HG03469 (cell line): ENCODE data around the gene NT5M.

Source experiments
- ATAC-seq: cut with Tn5 transposase; IDR thresholded peaks from one replicate; pipeline ENCODE4 v1.9.1; 2021; ENCODE audit warnings: mild to moderate bottlenecking, moderate library complexity, moderate number of reproducible peaks; ENCODE audit not compliant: unreplicated experiment

NT5M gene

DNA sequence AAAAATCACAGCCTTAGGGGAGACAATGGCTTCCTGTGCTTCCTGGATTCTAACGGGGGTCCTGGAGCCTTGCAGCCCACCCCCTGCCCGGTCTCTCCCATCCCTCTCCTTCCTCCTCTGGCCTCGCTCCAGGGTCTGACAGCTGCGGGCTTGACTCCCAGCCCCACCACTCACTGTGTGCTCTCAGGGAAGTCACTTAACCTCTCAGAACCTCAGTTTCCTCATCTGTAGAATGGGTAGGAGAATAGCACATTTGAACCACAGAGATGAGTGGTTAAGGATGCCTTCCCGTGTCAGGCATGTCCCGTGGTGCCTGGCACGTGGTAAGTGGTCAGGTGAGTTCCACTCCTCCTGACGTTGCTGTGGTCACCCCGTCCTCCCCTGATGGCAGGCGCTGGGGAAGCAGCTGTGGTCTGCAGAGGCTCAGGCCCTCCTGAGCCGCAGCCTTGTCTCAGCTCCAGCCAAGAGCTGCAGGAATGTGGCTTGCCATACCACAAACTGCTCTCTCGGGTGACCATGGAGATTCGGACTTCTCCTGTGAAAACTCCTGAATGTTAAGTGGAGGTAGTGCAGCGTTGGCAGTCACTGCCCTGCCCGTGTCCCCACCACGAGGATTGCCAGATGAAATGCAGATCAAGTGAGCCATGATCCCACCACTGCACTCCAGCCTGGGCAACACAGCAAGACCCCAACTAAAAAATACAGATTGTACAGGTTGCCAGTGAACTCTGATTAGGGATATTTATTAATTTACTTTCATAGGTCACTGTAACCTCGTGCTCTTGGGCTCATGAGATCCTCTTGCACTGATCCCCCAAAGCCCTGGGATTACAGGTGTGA lies 85.7 kb downstream of the NT5M start:
- no peak for ATAC-seq

DNA sequence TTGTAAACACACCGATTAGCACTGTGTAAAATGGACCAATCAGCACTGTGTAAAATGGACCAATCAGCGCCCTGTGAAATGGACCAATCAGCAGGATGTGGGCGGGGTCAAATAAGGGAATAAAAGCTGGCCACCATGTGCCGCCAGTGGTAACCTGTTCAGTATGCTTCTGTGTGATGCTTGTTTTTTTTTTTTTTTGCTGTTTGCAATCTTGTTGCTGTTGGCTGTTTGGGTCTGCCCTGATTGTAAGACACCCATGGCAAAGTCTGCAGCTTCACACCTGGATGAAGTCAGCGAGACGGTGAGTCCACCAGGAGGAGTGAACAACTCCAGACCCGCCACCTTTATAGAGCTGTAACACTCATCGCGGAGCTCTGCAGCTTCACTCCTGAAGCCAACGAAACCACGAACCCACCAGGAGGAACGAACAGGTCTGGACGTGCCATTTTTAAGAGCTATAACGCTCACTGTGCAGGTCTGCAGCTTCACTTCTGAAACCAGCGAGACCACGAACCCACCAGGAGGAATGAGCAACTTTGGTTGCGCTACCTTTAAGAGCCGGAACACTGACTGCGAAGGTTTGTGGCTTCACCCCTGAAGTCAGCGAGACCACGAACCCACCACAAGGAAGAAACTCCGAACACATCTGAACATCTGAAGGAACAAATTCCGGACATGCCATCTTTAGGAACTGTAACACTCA lies 88.6 kb downstream of the NT5M start:
- no peak for ATAC-seq

DNA sequence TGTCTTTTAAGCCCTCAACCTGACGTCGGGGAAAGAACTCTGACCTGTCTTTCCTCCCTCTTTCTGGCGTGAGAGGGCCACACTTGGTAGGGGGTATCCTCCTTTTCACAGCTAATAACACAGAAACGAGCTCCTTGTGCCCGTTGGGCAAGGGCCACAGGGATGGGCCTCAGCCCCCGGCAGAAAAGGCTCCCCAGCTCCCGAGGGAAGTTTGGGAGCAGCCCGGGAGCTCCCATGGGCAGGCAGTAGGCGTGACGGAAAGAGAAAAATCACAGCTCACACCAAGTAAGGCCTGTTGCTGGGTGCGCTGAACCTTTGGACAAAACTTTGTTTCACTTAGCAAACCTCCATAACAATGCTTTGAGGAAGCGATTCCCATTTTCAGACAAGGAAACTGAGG lies 90.8 kb downstream of the NT5M start:
- ATAC-seq = no peak

DNA sequence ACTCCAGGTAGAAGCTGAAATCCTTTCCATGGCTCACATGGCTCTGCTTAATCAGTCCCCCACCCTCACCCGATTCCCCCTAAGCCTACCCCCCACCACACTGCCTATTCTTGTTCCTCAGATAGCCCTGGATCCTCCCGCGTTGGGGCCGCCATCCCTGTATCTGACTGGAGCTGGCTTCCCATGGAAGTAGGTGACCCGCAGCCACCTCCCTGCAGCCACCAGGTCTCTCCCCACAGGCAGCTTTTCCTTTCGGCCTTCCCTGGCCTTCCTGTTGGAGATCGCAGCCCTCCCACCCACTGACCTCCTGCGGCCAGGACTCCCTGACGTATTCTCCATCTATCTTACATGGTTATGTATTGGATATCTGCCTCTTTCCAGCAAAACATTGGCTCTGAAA lies 91.3 kb downstream of the NT5M start:
- no peak for ATAC-seq

DNA sequence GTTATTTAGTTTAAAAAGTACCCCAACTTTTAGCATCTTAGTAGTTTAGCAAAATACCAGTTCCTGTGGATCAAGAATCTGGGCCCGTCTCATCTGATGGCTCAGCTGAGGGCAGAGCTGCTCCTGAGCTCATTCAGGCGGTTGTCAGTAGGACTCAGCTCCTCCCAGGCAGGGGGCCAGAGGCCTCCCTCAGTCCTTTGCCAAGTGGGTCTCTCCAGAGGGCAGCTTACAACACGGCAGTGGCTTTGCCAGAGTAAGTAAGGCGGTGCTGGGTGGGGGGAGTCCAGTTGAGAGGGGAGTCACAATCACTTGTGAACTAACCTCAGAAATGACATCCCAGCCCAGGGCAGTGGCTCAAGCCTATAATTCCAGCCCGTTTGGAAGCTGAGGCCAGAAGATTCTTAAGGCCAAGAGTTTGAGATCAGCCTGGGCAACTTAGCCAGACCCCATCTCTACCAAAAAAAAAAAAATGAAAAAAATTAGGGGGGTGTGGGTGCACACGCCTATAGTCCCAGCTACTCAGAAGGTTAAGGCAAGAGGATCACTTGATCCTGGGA lies 92.2 kb downstream of the NT5M start:
- ATAC-seq = no peak

DNA sequence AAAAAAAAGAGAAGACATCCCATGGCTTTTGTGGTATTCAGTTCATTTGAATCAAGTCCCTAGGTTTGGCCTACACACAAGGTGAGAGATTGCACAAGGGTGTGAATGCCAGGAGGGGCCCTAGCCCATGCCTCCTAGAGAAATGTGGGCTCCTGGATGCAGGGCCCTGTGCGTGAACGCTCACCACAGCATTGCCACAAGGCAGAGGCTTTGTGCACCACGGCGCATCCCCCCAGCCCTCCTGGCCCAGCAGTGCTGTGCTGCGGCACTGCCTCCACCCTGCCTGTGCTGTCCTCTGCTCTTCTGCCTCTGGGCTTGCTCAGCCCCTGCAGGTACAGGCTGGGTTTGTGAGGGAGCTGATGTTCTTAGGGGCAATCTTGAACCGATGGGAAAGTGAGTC lies 92.7 kb downstream of the NT5M start:
- ATAC-seq = no peak
